GM18907 (cell line): ENCODE measurements around the gene CFAP46.
"Not testable (repeated sequence)": the region's sequence is repeated elsewhere in the genome, so short reads cannot be mapped to it uniquely, and the experiment has no call there.

Source experiments
- ATAC-seq: cut with Tn5 transposase; IDR thresholded peaks from one replicate; pipeline ENCODE4 v1.9.1; 2021; ENCODE audit warnings: mild to moderate bottlenecking, moderate library complexity; ENCODE audit not compliant: unreplicated experiment

Gene CFAP46

GRCh38 chr10:132963430-132963960, 21.1 kb upstream of the CFAP46 start:
- ATAC-seq = no peak

- ATAC-seq = peak; percentile 36
Measured at GRCh38 chr10:132962623-132963429, 20.5 kb upstream of the CFAP46 start.

GRCh38 chr10:132961787-132962622, 19.6 kb upstream of the CFAP46 start:
- peak; percentile 65 for ATAC-seq

- no peak for ATAC-seq
Measured at GRCh38 chr10:132961420-132961786, 19.0 kb upstream of the CFAP46 start.

- ATAC-seq = no peak
Measured at GRCh38 chr10:132960631-132961419, 18.5 kb upstream of the CFAP46 start.

GRCh38 chr10:132960071-132960472, 17.7 kb upstream of the CFAP46 start:
- ATAC-seq = no peak

- ATAC-seq = no peak
Measured at GRCh38 chr10:132959559-132959961, 17.2 kb upstream of the CFAP46 start.

- ATAC-seq = no peak
Measured at GRCh38 chr10:132958883-132959558, 16.7 kb upstream of the CFAP46 start.

GRCh38 chr10:132957981-132958882, 15.9 kb upstream of the CFAP46 start:
- ATAC-seq = no peak

GRCh38 chr10:132957131-132957530, 14.8 kb upstream of the CFAP46 start:
- ATAC-seq = no peak

GRCh38 chr10:132956259-132956658, 13.9 kb upstream of the CFAP46 start:
- not testable (repeated sequence) for ATAC-seq

- no peak for ATAC-seq
Measured at GRCh38 chr10:132955479-132955878, 13.1 kb upstream of the CFAP46 start.

- ATAC-seq = no peak
Measured at GRCh38 chr10:132953428-132953827, 11.1 kb upstream of the CFAP46 start.

GRCh38 chr10:132951926-132952325, 9.6 kb upstream of the CFAP46 start:
- ATAC-seq = no peak

- no peak for ATAC-seq
Measured at GRCh38 chr10:132948351-132948750, 6.0 kb upstream of the CFAP46 start.

- ATAC-seq = no peak
Measured at GRCh38 chr10:132947843-132948242, 5.5 kb upstream of the CFAP46 start.

GRCh38 chr10:132946806-132947546, 4.6 kb upstream of the CFAP46 start:
- no peak for ATAC-seq

- ATAC-seq = no peak
Measured at GRCh38 chr10:132946311-132946710, 3.9 kb upstream of the CFAP46 start.

- no peak for ATAC-seq
Measured at GRCh38 chr10:132945894-132946255, 3.5 kb upstream of the CFAP46 start.
